Measurements from ENCODE around the gene IL12A.

The IL12A gene

GRCh38 chr3:159989973-159990846 lies 1.6 kb downstream of the IL12A start:
- DNase-seq (ENCODE audit: low read depth, low spot score) = no peak

DNA sequence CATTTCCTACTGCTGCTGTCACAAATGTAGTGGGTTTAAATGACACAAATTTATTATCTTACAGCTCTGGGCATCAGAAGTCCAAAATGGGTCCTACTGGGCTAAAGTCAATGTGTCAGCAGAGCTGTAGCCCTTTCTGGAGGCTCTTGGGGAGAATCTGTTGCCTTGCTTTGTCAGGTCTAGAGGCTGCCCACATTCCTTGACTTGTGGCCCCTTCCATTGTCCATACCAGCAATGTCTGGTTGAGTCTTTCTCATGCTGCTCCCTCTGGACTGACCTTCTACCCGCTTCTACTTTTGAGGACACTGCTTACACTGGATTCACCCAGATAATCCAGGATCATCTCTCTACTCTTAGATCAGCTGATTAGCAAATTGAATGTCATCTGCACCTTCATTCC lies 3.0 kb downstream of the IL12A start:
- DNase-seq (ENCODE audit: low read depth, low spot score) = no peak

DNA sequence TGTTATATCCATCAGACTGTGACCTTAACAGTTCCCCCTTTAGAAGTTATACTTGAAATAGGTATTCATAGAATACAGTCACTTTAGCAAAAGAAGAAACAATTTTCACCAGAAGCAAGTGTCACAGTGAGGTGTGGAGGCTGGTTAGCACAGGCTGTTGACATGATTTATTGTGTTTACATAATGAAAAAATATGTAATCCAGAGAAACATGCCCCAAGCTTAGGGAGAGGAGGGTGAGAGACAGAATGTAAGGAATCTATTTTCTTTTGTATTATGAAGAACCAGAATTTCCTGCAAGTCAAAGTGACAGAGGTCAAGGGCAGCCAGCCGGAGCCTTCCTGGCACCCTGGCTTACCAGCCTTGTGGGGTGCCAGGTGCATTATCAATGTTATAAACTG lies 4.0 kb downstream of the IL12A start:
- DNase-seq (ENCODE audit: low read depth, low spot score) = no peak

- no peak for DNase-seq (ENCODE audit: low read depth, low spot score)
Measured at GRCh38 chr3:159994182-159994581, 5.5 kb downstream of the IL12A start.

- no peak for DNase-seq (ENCODE audit: low read depth, low spot score)
Measured at GRCh38 chr3:159995091-159995490, 6.5 kb downstream of the IL12A start.

- DNase-seq (ENCODE audit: low read depth, low spot score) = no peak
Measured at GRCh38 chr3:159996018-159996417, 7.4 kb downstream of the IL12A start.

DNA sequence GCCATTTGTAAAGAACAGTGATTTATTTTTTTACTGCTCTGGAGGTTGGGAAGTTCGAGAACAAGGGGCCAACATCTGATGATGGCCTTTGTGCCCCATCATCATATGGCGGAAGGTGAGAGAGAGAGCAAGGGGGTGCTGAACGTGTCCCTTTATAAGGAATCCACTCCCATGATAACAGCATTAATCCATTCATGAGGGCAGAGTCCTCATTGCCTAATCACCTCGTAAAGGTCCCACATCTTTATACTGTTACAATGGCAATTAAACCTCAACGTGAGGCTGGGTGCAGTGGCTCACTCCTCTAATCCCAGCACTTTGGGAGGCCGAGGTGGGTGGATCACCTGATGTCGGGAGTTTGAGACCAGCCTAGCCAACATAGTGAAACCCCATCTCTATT lies 8.3 kb downstream of the IL12A start:
- no peak for DNase-seq (ENCODE audit: low read depth, low spot score)

DNA sequence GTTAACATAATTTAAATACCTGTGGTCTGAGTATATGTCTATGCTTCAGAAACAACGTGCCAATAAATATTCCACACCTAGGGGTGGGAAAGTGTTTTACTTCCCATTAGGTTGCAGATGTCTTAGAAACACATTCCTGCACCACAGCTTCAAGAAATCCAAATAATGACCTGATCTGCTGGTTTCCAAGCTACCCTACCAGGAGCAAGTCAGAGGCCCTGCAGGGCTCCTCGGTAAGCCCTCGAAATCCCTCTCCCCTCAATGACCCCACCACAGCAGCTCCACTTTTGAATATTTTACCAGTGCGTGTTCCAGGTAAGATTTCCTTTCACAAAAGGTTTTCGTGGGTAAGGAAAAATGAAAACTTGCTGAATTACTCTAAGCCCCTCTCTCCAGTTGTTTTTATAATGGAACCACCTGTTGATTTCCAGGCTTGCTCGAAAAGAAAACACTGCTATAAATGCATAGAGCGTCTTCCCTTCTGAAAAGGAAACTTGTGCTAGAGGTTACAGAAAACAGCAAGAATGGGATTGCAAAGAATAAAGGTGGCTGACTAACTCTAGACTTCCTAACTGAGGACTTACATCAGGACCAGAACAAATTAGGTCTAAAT lies 12.6 kb downstream of the IL12A start:
- no peak for DNase-seq (ENCODE audit: low read depth, low spot score)

- DNase-seq (ENCODE audit: low read depth, low spot score) = no peak
Measured at GRCh38 chr3:160001850-160002623, 13.4 kb downstream of the IL12A start.

GRCh38 chr3:160003520-160004128 lies 15.0 kb downstream of the IL12A start:
- no peak for DNase-seq (ENCODE audit: low read depth, low spot score)

DNA sequence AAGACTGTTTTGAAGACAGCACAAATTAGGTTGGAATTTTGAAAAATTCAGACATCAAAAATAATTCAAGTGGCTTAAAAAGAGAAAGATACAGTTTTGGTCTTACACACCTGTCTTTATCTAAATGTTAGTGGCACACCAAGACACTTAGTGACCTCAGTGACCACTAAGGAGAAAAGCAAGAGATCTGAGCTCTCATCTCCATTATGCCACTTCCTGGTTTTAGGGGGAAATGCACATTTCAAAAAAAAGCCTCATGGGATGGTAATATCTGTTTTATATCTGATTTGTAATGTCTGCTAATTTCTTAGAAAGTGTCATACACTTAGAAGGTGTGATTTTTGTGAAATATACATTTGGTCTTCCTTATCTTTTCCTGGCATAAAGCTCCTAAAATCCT lies 16.4 kb downstream of the IL12A start:
- DNase-seq (ENCODE audit: low read depth, low spot score) = no peak

DNA sequence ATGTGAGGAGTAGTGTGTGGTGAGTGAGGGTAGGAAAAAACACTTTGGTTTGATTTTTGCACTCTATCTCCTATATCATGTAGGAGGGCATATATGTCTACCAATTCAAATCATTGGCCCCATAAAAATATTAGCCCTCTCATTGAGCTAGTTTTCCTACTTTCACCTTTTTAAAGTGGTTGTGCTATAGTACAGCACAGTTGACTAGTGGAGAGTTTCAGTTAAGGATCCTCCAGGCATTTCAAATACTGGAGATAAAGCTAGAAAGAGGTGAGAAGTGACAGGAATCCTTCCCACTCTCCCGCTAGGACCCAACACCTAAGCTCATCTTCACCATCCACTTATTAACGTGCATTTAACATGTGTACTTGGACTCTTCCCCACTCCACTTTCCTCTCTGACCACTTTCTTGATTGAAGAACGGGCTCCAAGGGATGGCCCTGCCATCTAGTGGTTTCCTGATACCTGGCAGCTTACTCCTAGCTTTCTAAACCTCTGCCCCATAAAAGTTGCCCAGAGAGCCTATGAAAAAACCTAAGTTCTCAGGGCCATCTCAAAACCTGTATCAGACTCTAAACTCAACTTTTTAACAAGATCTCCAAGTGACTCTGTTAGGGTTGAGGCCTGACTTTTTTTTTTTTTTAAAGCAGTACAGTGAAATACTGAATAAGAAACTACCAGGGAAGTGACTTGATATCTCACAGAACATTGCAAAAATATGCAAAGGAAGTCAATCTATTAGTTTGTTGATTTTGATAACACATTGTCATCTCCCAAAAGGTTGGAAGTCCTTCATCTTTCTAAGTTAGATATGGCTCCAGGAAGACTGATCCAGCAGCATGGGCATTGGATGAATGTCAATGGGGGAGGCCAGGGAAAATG lies 17.9 kb downstream of the IL12A start:
- no peak for DNase-seq (ENCODE audit: low read depth, low spot score)

- no peak for DNase-seq (ENCODE audit: low read depth, low spot score)
Measured at GRCh38 chr3:160008961-160009360, 20.3 kb downstream of the IL12A start.

GRCh38 chr3:160009525-160009924 lies 20.9 kb downstream of the IL12A start:
- DNase-seq (ENCODE audit: low read depth, low spot score) = no peak

DNA sequence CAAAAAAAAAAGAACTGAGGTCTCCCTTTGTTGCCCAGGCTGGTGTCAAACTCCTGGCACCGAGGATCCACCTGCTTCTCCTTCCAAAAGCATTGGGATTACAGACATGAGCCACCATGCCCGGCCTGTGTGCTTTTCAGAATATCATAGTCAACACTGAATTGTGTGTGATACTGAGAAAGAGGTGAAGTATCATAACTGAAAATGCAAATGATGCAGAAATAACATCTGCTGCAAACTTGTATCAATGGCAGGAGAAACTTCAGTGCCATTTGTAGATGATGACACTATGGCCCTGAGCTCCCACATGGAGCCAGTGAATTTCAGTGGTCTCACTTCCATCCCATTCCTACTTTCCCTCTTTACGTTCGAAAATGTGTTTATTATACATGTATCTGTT lies 21.9 kb downstream of the IL12A start:
- no peak for DNase-seq (ENCODE audit: low read depth, low spot score)

DNA sequence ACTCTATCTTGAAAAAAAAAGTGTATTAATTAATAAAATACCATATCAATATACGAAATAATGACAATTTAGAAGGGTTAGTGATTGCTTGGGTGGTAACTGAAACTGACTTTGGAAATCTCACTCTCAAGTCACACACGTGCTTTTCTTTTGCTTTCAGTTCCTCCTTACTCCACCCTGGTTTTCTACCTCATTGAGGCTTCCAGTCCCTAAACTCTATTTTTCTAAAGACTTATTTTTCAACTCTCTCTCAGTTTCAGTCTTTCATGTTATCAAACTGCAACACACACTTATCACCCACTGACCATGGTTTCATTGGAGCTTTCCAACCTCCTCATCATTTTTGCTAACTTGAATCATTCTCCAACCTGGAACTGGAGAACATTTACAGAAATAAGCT lies 23.5 kb downstream of the IL12A start:
- DNase-seq (ENCODE audit: low read depth, low spot score) = no peak

DNA sequence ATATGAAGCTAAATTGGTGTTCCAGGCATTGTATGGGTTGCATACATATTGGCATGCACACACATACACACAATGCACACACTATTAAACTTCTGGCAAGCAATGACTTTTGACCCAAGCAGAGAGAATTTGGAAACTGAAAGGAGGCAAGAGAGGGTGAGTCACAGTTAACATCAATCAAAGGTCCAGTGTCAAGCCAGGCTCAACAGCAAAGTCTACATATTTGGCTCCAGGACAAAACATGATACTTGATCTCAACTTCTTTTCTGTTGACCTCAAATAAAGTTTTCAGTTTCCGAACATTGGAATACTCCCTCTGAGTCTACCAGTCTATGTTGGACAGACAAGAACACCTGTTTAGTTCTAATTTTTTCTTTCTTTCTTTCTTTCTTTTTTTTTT lies 28.3 kb downstream of the IL12A start:
- DNase-seq (ENCODE audit: low read depth, low spot score) = no peak

DNA sequence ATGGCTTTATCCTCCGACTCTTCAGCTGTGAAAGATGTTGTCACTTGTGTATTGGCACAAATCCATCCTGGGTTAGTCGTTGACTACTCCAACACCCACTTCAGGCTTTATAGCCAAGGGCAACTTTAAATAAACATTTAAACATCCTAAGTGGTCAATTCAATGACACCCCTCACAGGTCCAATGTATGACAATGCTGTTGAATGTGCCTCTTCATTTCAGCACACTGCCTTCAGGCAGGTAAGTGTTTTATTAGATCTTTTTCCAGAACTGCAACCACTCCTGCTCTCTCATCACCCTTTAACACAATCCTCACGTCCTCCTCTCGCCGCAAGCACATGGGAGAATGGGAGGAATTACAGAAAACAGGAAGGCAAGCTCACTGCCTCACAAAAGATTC lies 30.3 kb downstream of the IL12A start:
- DNase-seq (ENCODE audit: low read depth, low spot score) = no peak

- DNase-seq (ENCODE audit: low read depth, low spot score) = no peak
Measured at GRCh38 chr3:160020057-160020711, 31.5 kb downstream of the IL12A start.

DNA sequence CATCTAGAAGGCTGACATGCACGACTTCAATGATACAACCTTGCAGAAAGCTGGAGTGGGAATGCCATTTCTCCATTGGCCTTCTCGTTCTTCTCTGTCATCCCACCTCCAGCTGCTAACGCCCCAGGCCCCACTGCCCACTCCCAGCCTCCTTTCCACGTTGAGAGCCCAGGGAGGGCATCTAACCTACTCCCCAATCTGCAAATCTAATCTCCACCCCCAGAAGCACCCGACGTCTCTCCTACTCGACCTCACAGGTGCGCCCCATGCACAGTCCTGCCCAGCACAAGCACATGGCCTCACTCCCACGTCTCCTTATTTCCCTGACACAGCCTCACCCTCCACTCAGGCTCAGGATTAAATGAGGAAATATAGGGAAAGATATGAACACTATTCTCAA lies 33.4 kb downstream of the IL12A start:
- DNase-seq (ENCODE audit: low read depth, low spot score) = no peak

DNA sequence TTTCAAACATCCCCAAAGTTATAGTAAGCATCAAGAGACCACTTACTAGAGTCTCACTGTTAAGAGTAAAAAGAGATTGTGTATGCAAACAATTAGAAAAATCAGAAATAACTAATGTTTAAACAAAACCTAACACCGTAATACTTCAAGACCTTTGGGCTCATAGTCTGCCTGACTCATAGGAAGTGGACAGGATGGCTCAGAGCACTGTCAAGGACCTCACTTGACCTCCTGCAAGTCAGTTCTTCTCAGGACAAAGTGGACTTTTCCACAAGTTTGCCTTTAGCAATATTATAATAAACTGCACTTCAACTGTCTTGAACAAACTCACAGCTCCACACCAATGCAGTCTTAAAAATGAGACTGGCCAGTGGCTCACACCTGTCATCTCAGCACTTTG lies 34.8 kb downstream of the IL12A start:
- no peak for DNase-seq (ENCODE audit: low read depth, low spot score)

Measured in brain pericyte (primary cell).